Peyer's patch (tissue), 4 donors: ENCODE results near the gene ATP5PD.

Experiments used
- CTCF ChIP-seq, 6 experiments: fragments of 450-650 bp in 4 of 6; fragments of 200-600 bp in 2 of 6; sonication (generic) in 1 of 6; IDR thresholded peaks; one replicate each; pipeline ENCODE4 v1.5.1; 2017 to 2019; ENCODE audit warnings: antibody characterized with exemption in 6 of 6, mild to moderate bottlenecking in 3 of 6, moderate library complexity in 1 of 6
- POLR2A ChIP-seq, 2 donors: fragments of 450-650 bp; IDR thresholded peaks; one replicate each; pipeline ENCODE4 v1.5.1; 2017; ENCODE audit warnings: antibody characterized with exemption in 2 of 2, mild to moderate bottlenecking in 2 of 2, moderate library complexity in 2 of 2

GRCh38 chr17:75049706-75050105 lies 2.9 kb upstream of the ATP5PD start:
- no peak for TF ChIP-seq CTCF (IDR thresholded peaks at IDR 0.05)
- TF ChIP-seq POLR2A (IDR thresholded peaks at IDR 0.05) = no peak
